Raji (cell line): ENCODE data around the gene HGD.

ENCODE experiments used
- POLR2A ChIP-seq: IDR thresholded peaks from 2 replicates; pipeline ENCODE4 v1.6.1; 2011; ENCODE audit warnings: low read depth, low read length, control low read depth; ENCODE audit not compliant: insufficient read depth

Gene HGD

GRCh38 chr3:120681506-120682038, 467 bp downstream of the HGD start:
- TF ChIP-seq POLR2A = no peak

GRCh38 chr3:120681018-120681417, 1.0 kb downstream of the HGD start:
- no peak for TF ChIP-seq POLR2A

- TF ChIP-seq POLR2A = no peak
Observed at GRCh38 chr3:120680193-120680894, 1.7 kb downstream of the HGD start.

- no peak for TF ChIP-seq POLR2A
Observed at GRCh38 chr3:120678984-120679383, 3.1 kb downstream of the HGD start.

- TF ChIP-seq POLR2A = no peak
Observed at GRCh38 chr3:120678331-120678947, 3.6 kb downstream of the HGD start.

- no peak for TF ChIP-seq POLR2A
Observed at GRCh38 chr3:120673116-120673515, 8.9 kb downstream of the HGD start.

GRCh38 chr3:120670576-120670975, 11.5 kb downstream of the HGD start:
- TF ChIP-seq POLR2A = no peak

GRCh38 chr3:120664926-120665325, 17.1 kb downstream of the HGD start:
- TF ChIP-seq POLR2A = no peak

GRCh38 chr3:120661945-120662344, 20.1 kb downstream of the HGD start:
- TF ChIP-seq POLR2A = no peak

GRCh38 chr3:120661106-120661905, 20.7 kb downstream of the HGD start:
- TF ChIP-seq POLR2A = no peak

GRCh38 chr3:120659834-120660233, 22.2 kb downstream of the HGD start:
- TF ChIP-seq POLR2A = no peak

- no peak for TF ChIP-seq POLR2A
Observed at GRCh38 chr3:120659285-120659684, 22.8 kb downstream of the HGD start.

- TF ChIP-seq POLR2A = no peak
Observed at GRCh38 chr3:120652896-120653545, 29.0 kb downstream of the HGD start.

GRCh38 chr3:120652281-120652680, 29.8 kb downstream of the HGD start:
- TF ChIP-seq POLR2A = no peak

- TF ChIP-seq POLR2A = no peak
Observed at GRCh38 chr3:120650311-120650710, 31.7 kb downstream of the HGD start.
